Fibroblast of mammary gland (primary cell): Measurements from ENCODE around the gene PBX4.

Source experiments
- DNase-seq: peaks from one replicate; pipeline ENCODE4 v3.0.0-alpha.2; 2010; ENCODE audit warnings: low read depth
- H3K4me3 ChIP-seq: 2 replicates; pipeline ENCODE4 v1.5.1; 2011; ENCODE audit warnings: low read depth, mild to moderate bottlenecking, low read length, moderate library complexity; ENCODE audit not compliant: control insufficient read depth
- CTCF ChIP-seq: conservative IDR thresholded peaks from 2 replicates; pipeline ENCODE4 v1.5.1; 2011; ENCODE audit warnings: low read depth, low read length, inconsistent platforms; ENCODE audit not compliant: control insufficient read depth, insufficient read depth

PBX4 gene

GRCh38 chr19:19563348-19563848, 55.1 kb downstream of the PBX4 start:
- no peak overlapping the region for H3K4me3 ChIP-seq
- DNase-seq, result no peak
- TF ChIP-seq CTCF, result no peak

- H3K4me3 ChIP-seq, result no peak overlapping the region
- TF ChIP-seq CTCF, result no peak
- DNase-seq, result no peak
Observed at GRCh38 chr19:19562665-19563347, 55.7 kb downstream of the PBX4 start.

- no peak for TF ChIP-seq CTCF
- no peak for DNase-seq
- H3K4me3 ChIP-seq, result no peak overlapping the region
Observed at GRCh38 chr19:19561946-19562664, 56.4 kb downstream of the PBX4 start.

- DNase-seq, result no peak
- no peak for TF ChIP-seq CTCF
- H3K4me3 ChIP-seq, result no peak overlapping the region
Observed at GRCh38 chr19:19559931-19560330, 58.6 kb downstream of the PBX4 start.

GRCh38 chr19:19558636-19559035, 59.9 kb downstream of the PBX4 start:
- no peak for TF ChIP-seq CTCF
- DNase-seq, result no peak
- no peak overlapping the region for H3K4me3 ChIP-seq

- DNase-seq, result no peak
- no peak for TF ChIP-seq CTCF
- no peak overlapping the region for H3K4me3 ChIP-seq
Observed at GRCh38 chr19:19558055-19558454, 60.4 kb downstream of the PBX4 start.
